H1 (cell line): ENCODE measurements around the gene GSTT2. TPM values are rescaled to one million over a fixed set of nuclear protein-coding genes. Genes with fewer than 3 reads are reported as not detected.

ENCODE experiments used
- BACH1 ChIP-seq: IDR thresholded peaks from 2 replicates; pipeline ENCODE4 v1.6.1; 2012; ENCODE audit warnings: low read length, improper control_type of control experiment
- CREB1 ChIP-seq: IDR thresholded peaks from 2 replicates; pipeline ENCODE4 v1.6.1; 2012; ENCODE audit warnings: inconsistent platforms
- HDAC6 ChIP-seq: IDR thresholded peaks from one replicate; pipeline ENCODE4 v1.7.1; 2012; ENCODE audit warnings: low read depth, mild to moderate bottlenecking, inconsistent platforms, low read length, moderate library complexity
- KDM5A ChIP-seq: fragments of 200-600 bp; IDR thresholded peaks from 2 replicates; pipeline ENCODE4 v1.7.1; 2012; ENCODE audit warnings: mild to moderate bottlenecking, low read length, inconsistent platforms, mixed read lengths
- SAP30 ChIP-seq: fragments of 300-600 bp; sonication (generic); IDR thresholded peaks from 2 replicates; pipeline ENCODE4 v1.7.1; 2012; ENCODE audit warnings: low read length, moderate library complexity, mild to moderate bottlenecking, inconsistent platforms; ENCODE audit not compliant: insufficient read depth, insufficient replicate concordance
- SIX5 ChIP-seq: IDR thresholded peaks from 2 replicates; pipeline ENCODE4 v1.6.1; 2011; ENCODE audit warnings: mild to moderate bottlenecking, low read depth, low read length
- polyA plus RNA-seq, 7 experiments: library from polyadenylated mRNA; depleted of rRNA in 3 of 7; stranded (reverse) in 5 of 7; unstranded in 2 of 7; fragments of >200 nt in 5 of 7; fragments of 200-250 nt in 2 of 7; gene quantifications; 1 replicate in 5 of 7; 2 replicates in 1 of 7; 4 replicates in 1 of 7; pipeline versions ENCODE4 v1.2.1 to v1.2.3, GENCODE V29; 2011 to 2013; ENCODE audit warnings: missing spikeins in 2 of 7, mixed read lengths in 2 of 7
- total RNA-seq: library from RNA; stranded (reverse); fragmentation: NEBNext Ultra II Directional; extraction: Animal tissue kit (Norgen Biotek cat#: 25700); gene quantifications from 2 replicates; pipeline ENCODE4 v1.2.1, GENCODE V29; 2021

Gene GSTT2
- total and polyA plus RNA-seq, 2 of the 8 experiments (the other 6 are each of a cell fraction or from before 2014, with no cell fraction given): 1.1 to 1.5 TPM

- TF ChIP-seq KDM5A (no peak), SIX5 (no peak), BACH1 (no peak), SAP30 (no peak), CREB1 (no peak), HDAC6 (no peak)
These were observed 22.3 kb downstream of the GSTT2 start (continued) for GRCh38 chr22:24002272-24002671.
